ENCODE measurements around the gene TRMT11.
"Not testable (repeated sequence)": the region's sequence is repeated elsewhere in the genome, so short reads cannot be mapped to it uniquely, and the experiment has no call there.

DNA sequence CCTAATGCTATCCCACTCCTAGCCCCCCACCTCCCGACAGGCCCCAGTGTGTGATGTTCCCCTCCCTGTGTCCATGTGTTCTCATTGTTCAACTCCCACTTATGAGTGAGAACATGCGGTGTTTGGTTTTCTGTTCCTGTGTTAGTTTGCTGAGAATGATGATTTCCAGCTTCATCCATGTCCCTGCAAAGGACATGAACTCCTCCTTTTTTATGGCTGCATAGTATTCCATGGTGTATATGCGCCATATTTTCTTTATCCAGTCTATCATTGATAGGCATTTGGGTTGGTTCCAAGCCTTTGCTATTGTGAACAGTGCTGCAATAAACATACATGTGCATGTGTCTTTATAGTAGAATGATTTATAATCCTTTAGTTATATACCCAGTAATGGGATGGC lies 71.7 kb downstream of the TRMT11 start:
- TF ChIP-seq, protein P1, sequence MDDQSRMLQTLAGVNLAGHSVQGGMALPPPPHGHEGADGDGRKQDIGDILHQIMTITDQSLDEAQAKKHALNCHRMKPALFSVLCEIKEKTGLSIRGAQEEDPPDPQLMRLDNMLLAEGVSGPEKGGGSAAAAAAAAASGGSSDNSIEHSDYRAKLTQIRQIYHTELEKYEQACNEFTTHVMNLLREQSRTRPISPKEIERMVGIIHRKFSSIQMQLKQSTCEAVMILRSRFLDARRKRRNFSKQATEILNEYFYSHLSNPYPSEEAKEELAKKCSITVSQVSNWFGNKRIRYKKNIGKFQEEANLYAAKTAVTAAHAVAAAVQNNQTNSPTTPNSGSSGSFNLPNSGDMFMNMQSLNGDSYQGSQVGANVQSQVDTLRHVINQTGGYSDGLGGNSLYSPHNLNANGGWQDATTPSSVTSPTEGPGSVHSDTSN (CRISPR knock-in tag; IDR thresholded peaks at IDR 0.05; ENCODE audit: borderline replicate concordance) = not testable (repeated sequence)
- not testable (repeated sequence) for TF ChIP-seq ZBTB20 (CRISPR knock-in tag; IDR thresholded peaks at IDR 0.05; ENCODE audit: borderline replicate concordance, low read depth); YEATS2 (CRISPR knock-in tag; IDR thresholded peaks at IDR 0.05; ENCODE audit: borderline replicate concordance); MYC (CRISPR knock-in tag; IDR thresholded peaks at IDR 0.05; ENCODE audit: borderline replicate concordance); FIP1L1 (IDR thresholded peaks at IDR 0.05; ENCODE audit: borderline replicate concordance, insufficient read depth, low read depth, low read length); ZFX (CRISPR knock-in tag; IDR thresholded peaks at IDR 0.05; ENCODE audit: low read depth); ZSCAN20 (CRISPR knock-in tag; IDR thresholded peaks at IDR 0.05; ENCODE audit: borderline replicate concordance); HNF4G (IDR thresholded peaks at IDR 0.05; ENCODE audit: borderline replicate concordance, low read depth, low read length); HNF4G (CRISPR knock-in tag; IDR thresholded peaks at IDR 0.05; ENCODE audit: borderline replicate concordance, low read depth)

All from HepG2 (cell line).